ENCODE measurements around the gene SLC2A5.

Gene SLC2A5

GRCh38 chr1:9085306-9085940 is 16.0 kb upstream of the SLC2A5 start:
- Histone ChIP-seq H3K27ac (ENCODE audit: low read length) (no peak overlapping the region), H3K36me3 (replicated peaks; ENCODE audit: low read depth, low read length) (no peaks in the 10 kb centered on the region), H2AFZ (ENCODE audit: low read depth, low read length) (no peak overlapping the region), H3K79me2 (ENCODE audit: low read length) (no peaks in the 10 kb centered on the region), H4K20me1 (ENCODE audit: insufficient read depth, low read length) (no peaks in the 10 kb centered on the region), H3K4me1 (ENCODE audit: low read length) (peaks cover 2% of the 10 kb centered on the region; the same call in 1 of the 2 replicates), H3K9ac (ENCODE audit: low read length) (no peak overlapping the region), H3K27me3 (ENCODE audit: low read depth, low read length) (peaks cover 10% of the 10 kb centered on the region), H3K4me3 (ENCODE audit: low read length) (no peak overlapping the region), H3K9me3 (ENCODE audit: insufficient read depth, low read length) (peaks cover 5% of the 10 kb centered on the region; the same call in 1 of the 2 replicates), H3K4me2 (ENCODE audit: low read length) (no peak overlapping the region)
- TF ChIP-seq EZH2phosphoT487 (IDR thresholded peaks at IDR 0.05; ENCODE audit: low read depth): no peak
- no peak for TF ChIP-seq CTCF (IDR thresholded peaks at IDR 0.05; ENCODE audit: low read depth, low read length)

GRCh38 chr1:9084906-9085305 is 15.5 kb upstream of the SLC2A5 start:
- Histone ChIP-seq H3K27me3 (ENCODE audit: low read depth, low read length) (peaks cover 8% of the 10 kb centered on the region), H3K4me3 (ENCODE audit: low read length) (no peak overlapping the region), H3K36me3 (replicated peaks; ENCODE audit: low read depth, low read length) (no peaks in the 10 kb centered on the region), H3K79me2 (ENCODE audit: low read length) (no peaks in the 10 kb centered on the region), H2AFZ (ENCODE audit: low read depth, low read length) (no peak overlapping the region), H3K9ac (ENCODE audit: low read length) (no peak overlapping the region), H3K9me3 (ENCODE audit: insufficient read depth, low read length) (peaks cover 5% of the 10 kb centered on the region; the same call in 1 of the 2 replicates), H3K4me2 (ENCODE audit: low read length) (no peak overlapping the region), H3K4me1 (ENCODE audit: low read length) (peaks cover 4% of the 10 kb centered on the region; the same call in 1 of the 2 replicates), H4K20me1 (ENCODE audit: insufficient read depth, low read length) (no peaks in the 10 kb centered on the region), H3K27ac (ENCODE audit: low read length) (no peak overlapping the region)
- TF ChIP-seq CTCF (IDR thresholded peaks at IDR 0.05; ENCODE audit: low read depth, low read length) (no peak), EZH2phosphoT487 (IDR thresholded peaks at IDR 0.05; ENCODE audit: low read depth) (no peak)

- H4K20me1 ChIP-seq (ENCODE audit: insufficient read depth, low read length): no peaks in the 10 kb centered on the region
- H3K27me3 ChIP-seq (ENCODE audit: low read depth, low read length): peaks cover 21% of the 10 kb centered on the region
- no peaks in the 10 kb centered on the region for H3K79me2 ChIP-seq (ENCODE audit: low read length)
- H3K4me1 ChIP-seq (ENCODE audit: low read length): peaks cover 13% of the 10 kb centered on the region
- H3K27ac ChIP-seq (ENCODE audit: low read length): no peak overlapping the region
- H3K36me3 ChIP-seq (replicated peaks; ENCODE audit: low read depth, low read length): no peaks in the 10 kb centered on the region
- H3K9me3 ChIP-seq (ENCODE audit: insufficient read depth, low read length): peaks cover 5% of the 10 kb centered on the region; the same call in 1 of the 2 replicates
- no peak overlapping the region for H2AFZ ChIP-seq (ENCODE audit: low read depth, low read length)
- TF ChIP-seq EZH2phosphoT487 (IDR thresholded peaks at IDR 0.05; ENCODE audit: low read depth) (no peak), CTCF (IDR thresholded peaks at IDR 0.05; ENCODE audit: low read depth, low read length) (no peak)
- H3K4me3 ChIP-seq (ENCODE audit: low read length): no peak overlapping the region
- no peak overlapping the region for H3K9ac ChIP-seq (ENCODE audit: low read length)
- no peak overlapping the region for H3K4me2 ChIP-seq (ENCODE audit: low read length)
Measured at GRCh38 chr1:9081473-9081872, 12.0 kb upstream of the SLC2A5 start.

GRCh38 chr1:9080705-9081291 is 11.4 kb upstream of the SLC2A5 start:
- H4K20me1 ChIP-seq (ENCODE audit: insufficient read depth, low read length): no peaks in the 10 kb centered on the region
- peaks cover 20% of the 10 kb centered on the region for H3K4me1 ChIP-seq (ENCODE audit: low read length)
- TF ChIP-seq CTCF (IDR thresholded peaks at IDR 0.05; ENCODE audit: low read depth, low read length) (no peak), EZH2phosphoT487 (IDR thresholded peaks at IDR 0.05; ENCODE audit: low read depth) (no peak)
- no peak overlapping the region for H3K27ac ChIP-seq (ENCODE audit: low read length)
- H3K79me2 ChIP-seq (ENCODE audit: low read length): no peaks in the 10 kb centered on the region
- H3K4me2 ChIP-seq (ENCODE audit: low read length): no peak overlapping the region
- H3K9ac ChIP-seq (ENCODE audit: low read length): no peak overlapping the region
- peaks cover 21% of the 10 kb centered on the region for H3K27me3 ChIP-seq (ENCODE audit: low read depth, low read length)
- H3K36me3 ChIP-seq (replicated peaks; ENCODE audit: low read depth, low read length): no peaks in the 10 kb centered on the region
- H3K4me3 ChIP-seq (ENCODE audit: low read length): no peak overlapping the region
- H3K9me3 ChIP-seq (ENCODE audit: insufficient read depth, low read length): peaks cover 5% of the 10 kb centered on the region; the same call in 1 of the 2 replicates
- no peak overlapping the region for H2AFZ ChIP-seq (ENCODE audit: low read depth, low read length)

Data from OCI-LY3 (cell line).